Coronary artery (tissue), 2 donors: ENCODE data around the gene ATP6V1E1.

ENCODE experiments used
- DNase-seq: peaks from one replicate; pipeline ENCODE4 v3.0.0-alpha.2; 2017; ENCODE audit warnings: low spot score
- H3K27ac ChIP-seq, 2 donors: fragments of 200-600 bp; sonication (generic); one replicate each; pipeline ENCODE4 v1.5.1; 2016 to 2019
- H3K4me3 ChIP-seq: fragments of 200-600 bp; sonication (generic); 2 replicates; pipeline ENCODE4 v1.5.1; 2016; ENCODE audit warnings: mild to moderate bottlenecking, moderate library complexity
- TF ChIP-seq, protein P1 (sequence below): fragments of 200-600 bp; sonication (generic); IDR thresholded peaks from one replicate; pipeline ENCODE4 v1.5.1; 2019; ENCODE audit warnings: antibody characterized with exemption

The ATP6V1E1 gene

DNA sequence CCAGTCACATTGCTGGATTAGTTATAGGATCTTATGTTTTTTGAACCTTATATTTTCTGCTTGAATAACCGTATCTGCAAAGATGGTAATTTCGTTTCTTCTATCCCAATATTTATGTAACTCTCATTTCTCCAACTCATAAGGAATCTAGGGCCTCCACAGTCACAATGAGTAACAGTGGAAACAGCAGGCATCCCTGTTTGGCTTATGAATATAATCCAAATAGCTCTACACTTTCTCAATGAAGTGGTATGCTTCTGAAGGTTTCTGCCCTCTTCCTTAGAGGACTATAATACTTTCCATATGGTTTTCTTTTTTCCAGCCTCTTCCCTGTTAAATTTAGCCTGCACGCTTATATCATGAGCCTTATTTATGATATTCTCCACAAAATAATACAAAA is 16.5 kb downstream of the ATP6V1E1 start:
- Histone ChIP-seq H3K4me3 (no peak overlapping the region), H3K27ac (no peak overlapping the region)
- DNase-seq, result no peak
- TF ChIP-seq, protein P1, sequence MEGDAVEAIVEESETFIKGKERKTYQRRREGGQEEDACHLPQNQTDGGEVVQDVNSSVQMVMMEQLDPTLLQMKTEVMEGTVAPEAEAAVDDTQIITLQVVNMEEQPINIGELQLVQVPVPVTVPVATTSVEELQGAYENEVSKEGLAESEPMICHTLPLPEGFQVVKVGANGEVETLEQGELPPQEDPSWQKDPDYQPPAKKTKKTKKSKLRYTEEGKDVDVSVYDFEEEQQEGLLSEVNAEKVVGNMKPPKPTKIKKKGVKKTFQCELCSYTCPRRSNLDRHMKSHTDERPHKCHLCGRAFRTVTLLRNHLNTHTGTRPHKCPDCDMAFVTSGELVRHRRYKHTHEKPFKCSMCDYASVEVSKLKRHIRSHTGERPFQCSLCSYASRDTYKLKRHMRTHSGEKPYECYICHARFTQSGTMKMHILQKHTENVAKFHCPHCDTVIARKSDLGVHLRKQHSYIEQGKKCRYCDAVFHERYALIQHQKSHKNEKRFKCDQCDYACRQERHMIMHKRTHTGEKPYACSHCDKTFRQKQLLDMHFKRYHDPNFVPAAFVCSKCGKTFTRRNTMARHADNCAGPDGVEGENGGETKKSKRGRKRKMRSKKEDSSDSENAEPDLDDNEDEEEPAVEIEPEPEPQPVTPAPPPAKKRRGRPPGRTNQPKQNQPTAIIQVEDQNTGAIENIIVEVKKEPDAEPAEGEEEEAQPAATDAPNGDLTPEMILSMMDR, result no peak

DNA sequence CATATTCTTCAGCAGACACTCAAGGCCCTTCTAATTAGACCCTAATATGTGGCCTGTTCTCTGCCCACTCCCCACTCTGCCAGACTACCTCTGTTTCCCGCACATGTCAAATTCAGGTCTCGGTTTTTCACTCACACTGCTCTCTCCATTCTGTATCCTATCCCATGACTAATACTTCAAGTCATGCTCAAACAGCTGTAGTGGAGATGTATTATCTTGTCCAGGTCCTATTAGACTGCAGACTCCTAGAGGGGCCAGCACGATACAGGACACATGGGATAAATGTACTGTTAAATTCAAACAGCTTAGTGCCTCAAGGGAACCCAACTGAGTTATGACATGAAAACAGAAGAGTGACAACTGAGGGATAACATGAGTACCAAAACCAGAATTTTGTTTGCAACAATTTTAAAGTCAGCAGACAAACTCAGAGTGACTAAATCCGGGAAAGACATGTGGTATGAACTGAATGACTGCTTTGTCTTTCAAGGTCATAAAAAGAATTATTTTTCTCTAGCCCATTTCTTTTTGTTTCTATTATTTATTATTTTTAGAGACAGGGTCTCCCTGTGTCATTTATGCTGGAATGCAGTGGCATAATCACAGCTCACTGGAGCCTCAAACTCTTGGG is 20.5 kb downstream of the ATP6V1E1 start:
- no peak overlapping the region for H3K27ac ChIP-seq
- TF ChIP-seq, protein P1, result no peak
- H3K4me3 ChIP-seq, result no peak overlapping the region
- no peak for DNase-seq

DNA sequence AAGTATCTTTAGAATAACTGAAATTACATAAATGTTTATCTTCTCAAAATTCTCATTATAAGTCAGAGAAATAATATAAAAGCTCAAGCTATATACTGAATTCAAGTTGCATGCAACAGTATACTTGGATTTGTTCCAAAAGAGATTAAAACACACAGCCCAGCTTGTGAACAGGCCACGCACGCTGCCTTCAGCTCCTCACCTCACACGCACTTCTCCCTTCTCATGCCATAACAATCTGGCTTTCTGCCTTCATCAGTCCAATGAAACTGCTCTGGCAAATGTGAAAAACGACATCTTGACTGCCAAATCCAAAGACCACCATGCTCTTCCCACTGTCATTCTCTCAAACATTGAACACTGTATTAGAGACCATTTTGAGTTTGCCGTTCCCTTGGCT is 22.1 kb downstream of the ATP6V1E1 start:
- no peak overlapping the region for H3K27ac ChIP-seq
- DNase-seq, result no peak
- TF ChIP-seq, protein P1, result no peak
- H3K4me3 ChIP-seq, result no peak overlapping the region

DNA sequence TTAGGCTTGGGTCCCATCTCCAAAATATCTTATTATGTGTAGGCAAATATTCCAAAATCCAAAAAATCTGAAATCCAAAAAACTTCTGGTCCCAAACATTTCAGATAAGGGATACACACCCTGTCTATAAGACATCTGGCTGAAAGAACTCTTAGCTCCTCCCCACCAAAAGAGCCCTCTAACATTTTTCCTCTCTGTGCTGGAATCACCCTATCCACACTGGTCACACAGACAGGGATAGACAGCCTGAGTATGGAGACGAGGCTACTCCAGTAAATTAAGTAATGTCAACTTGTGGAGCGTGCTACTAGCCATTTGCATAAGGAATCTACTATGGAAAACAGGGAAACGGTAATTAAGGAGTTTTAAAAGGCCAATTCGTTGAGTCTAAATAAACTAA is 24.9 kb downstream of the ATP6V1E1 start:
- TF ChIP-seq, protein P1, result no peak
- Histone ChIP-seq H3K4me3 (no peak overlapping the region), H3K27ac (no peak overlapping the region)
- no peak for DNase-seq

DNA sequence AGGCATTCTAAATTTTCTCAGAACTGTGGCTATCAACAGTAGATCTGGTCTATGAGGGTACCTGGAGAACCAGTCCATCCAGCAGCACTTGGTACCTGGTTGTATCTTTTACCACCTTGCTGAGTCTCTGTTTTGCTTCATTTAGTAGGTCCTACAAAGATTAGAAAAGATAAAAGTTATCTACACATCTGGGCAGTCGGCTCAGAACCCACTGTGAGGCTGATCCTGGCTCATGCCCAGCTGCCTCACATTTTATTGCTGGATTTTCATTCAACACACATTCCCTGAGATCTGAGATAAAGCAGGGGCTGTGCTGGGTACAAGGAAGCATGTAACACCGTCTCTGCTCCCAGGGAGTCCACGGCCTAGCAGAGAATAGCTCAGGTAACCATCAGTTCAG is 27.5 kb downstream of the ATP6V1E1 start:
- Histone ChIP-seq H3K4me3 (no peak overlapping the region), H3K27ac (no peak overlapping the region)
- DNase-seq, result no peak
- TF ChIP-seq, protein P1, result no peak

DNA sequence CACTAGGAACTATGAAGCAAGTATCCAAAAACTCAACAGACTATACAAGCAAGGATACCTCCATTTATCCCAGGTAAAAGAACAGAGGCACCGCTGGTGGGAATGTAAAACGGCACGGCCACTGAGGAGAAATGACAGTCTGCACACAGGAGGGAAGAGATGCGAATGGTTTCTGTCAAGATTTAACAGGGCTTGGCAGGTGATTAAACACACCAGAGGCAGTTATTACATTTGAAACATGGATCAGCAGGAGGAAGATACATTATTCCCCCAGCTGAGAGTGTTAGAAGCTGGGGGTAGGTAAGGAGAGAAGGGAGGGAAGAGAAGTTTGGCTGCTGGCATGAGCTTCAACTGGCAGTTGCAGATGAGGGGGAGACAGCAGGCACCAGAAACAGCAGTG is 30.2 kb downstream of the ATP6V1E1 start:
- Histone ChIP-seq H3K4me3 (no peak overlapping the region), H3K27ac (no peak overlapping the region)
- no peak for DNase-seq
- TF ChIP-seq, protein P1, result no peak

DNA sequence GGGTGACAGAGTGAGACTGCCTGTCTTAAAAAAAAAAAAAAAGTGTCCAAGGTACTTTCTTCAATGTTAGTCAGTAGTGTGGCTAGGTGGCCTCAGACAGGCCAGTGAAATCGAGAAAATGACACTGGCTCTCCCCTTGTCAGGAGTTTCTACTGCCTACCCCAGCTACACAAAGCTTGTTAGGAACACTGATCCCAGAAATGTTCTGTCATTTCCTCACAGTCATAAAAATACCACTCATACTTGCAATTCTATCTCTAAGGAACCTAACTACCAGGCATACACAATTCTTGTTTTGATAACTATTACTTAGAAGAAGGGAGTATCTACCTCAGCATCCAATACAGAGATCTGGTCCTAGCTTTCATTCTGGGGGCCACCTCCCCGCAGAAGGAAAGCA is 31.3 kb downstream of the ATP6V1E1 start:
- H3K27ac ChIP-seq, result no peak overlapping the region
- no peak for DNase-seq
- H3K4me3 ChIP-seq, result no peak overlapping the region
- TF ChIP-seq, protein P1, result no peak
